Effector CD8-positive, alpha-beta T cell (primary cell): Measurements from ENCODE around the gene NEAT1.

ENCODE experiments used
- DNase-seq: peaks from one replicate; lab custom pipeline; 2025; lab: John Stamatoyannopoulos, UW

The NEAT1 gene

GRCh38 chr11:65421794-65422632 lies 585 bp upstream of the NEAT1 start:
- DNase-seq: peak; percentile 85

GRCh38 chr11:65423516-65424204 lies 1.1 kb downstream of the NEAT1 start:
- no peak for DNase-seq

- DNase-seq: peak; percentile 48
Observed at GRCh38 chr11:65424205-65425104, 1.9 kb downstream of the NEAT1 start.

- peak; percentile 74 for DNase-seq
Observed at GRCh38 chr11:65425105-65425970, 2.7 kb downstream of the NEAT1 start.

DNA sequence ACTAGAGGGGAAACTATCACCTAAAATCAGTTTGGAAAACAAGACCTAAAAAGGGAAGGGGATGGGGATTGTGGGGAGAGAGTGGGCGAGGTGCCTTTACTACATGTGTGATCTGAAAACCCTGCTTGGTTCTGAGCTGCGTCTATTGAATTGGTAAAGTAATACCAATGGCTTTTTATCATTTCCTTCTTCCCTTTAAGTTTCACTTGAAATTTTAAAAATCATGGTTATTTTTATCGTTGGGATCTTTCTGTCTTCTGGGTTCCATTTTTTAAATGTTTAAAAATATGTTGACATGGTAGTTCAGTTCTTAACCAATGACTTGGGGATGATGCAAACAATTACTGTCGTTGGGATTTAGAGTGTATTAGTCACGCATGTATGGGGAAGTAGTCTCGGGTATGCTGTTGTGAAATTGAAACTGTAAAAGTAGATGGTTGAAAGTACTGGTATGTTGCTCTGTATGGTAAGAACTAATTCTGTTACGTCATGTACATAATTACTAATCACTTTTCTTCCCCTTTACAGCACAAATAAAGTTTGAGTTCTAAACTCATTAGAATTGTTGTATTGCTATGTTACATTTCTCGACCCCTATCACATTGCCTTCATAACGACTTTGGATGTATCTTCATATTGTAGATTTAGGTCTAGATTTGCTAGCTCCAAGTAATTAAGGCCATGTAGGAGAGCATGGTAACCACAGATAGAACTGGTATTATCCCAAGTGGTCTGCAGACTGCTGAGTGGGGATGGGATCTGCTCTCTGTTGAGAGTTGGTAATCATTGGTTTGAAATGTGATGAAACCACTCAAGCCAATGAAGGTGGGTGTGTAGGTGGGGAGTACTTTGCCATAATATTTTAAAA lies 3.6 kb downstream of the NEAT1 start:
- no peak for DNase-seq

DNA sequence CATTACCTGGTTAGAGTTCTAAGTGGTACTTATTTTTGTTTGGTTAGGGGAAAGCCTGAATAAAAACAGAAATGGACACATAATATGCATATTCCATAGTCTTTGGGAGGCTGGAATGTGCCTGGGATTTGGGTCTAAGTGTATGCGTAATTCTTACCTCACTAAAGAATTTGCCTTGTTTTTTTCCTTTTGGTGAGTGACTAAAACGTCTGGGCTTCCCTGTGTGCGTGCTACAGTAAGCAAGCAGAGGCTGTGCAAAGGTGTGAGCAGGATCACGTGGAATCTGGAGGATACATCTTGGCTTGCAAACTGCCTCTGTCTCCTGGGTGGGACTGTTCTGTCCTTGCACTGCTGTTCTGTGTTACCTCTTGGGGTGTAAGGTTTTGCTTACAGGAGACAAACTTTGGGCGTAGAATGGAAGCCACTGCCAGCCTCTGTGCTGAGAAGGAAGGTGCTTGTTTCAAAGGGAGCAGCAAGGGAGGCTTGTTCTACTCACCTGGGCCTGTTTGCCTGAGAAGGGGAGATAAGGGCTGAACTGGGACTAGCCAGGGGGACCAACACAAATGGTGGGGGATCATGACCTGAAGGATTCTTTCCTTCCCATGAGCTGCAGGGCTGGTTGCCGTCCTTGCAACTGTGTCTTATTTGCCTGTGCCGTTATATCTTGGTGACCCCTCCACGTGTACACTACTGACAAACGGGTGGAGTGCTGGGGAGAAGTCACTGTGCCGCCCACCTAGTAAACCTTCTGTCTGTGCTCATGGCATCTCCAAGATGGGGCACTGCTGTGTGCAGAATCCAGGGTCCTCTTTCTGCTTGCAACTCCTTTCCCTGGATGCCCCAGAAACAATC lies 4.5 kb downstream of the NEAT1 start:
- no peak for DNase-seq

DNA sequence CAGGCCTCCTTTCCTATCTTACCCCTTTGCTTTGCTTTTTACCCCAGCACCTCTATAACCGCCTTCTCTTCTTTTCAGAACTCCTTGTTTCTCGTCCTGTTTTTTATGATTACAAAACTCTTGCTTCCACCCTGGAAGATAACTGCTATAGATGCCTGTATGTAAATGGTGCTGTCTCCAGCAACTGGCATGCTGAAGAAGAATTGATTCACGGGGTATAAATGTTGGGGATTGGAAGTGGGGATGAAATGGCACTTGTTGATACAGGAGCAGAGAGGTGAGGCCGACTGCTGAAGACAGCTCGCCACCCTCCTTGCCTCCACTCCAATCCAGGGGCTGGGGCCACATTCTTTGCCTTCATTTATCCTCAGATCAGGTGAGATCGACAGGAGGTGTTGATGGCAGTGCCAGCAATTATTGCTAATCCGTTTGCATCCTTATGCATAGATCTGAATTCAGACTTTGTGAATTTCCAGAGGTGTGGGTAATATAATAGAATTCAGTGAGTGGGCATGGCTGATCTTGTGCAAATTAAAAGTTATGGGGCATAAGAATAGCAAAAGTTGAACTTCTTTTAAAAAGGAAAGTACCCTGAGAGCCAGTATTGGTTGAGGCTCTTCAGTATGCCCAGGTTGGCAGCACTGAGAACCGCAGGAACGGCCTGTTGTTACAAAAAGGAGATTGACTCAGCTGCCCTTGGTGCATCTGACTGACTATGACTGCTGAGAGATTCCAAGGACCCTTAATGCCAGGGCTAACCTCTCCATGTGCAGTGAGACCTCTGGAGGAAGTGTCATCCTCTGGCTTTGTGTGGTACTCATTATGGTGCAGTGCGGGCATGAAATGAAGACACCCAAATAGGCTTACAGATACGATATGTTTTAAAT lies 5.3 kb downstream of the NEAT1 start:
- DNase-seq: no peak

DNA sequence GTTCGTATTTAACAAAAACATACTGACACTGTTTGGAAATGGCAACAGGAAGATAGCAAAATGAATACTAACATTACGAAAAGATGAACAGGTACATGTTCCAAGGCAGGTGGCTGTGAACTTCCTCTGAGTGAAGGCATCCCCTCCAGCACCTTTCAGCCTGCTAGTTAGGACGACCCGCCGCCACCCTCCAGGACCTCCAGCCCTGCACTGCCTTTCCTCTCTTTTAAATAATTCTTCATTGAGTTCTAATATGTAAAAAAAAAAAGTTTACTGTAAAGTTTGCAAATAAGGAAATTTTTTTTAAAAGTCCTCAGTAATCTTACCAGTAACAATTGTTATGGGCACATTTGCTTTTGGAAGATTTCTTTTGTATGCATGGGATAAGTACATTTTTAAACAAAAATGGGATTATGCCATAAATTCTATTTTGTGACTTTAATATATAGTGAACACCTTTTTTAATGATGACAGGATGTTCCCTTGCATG lies 6.0 kb downstream of the NEAT1 start:
- DNase-seq: no peak

GRCh38 chr11:65429068-65429681 lies 6.6 kb downstream of the NEAT1 start:
- no peak for DNase-seq

DNA sequence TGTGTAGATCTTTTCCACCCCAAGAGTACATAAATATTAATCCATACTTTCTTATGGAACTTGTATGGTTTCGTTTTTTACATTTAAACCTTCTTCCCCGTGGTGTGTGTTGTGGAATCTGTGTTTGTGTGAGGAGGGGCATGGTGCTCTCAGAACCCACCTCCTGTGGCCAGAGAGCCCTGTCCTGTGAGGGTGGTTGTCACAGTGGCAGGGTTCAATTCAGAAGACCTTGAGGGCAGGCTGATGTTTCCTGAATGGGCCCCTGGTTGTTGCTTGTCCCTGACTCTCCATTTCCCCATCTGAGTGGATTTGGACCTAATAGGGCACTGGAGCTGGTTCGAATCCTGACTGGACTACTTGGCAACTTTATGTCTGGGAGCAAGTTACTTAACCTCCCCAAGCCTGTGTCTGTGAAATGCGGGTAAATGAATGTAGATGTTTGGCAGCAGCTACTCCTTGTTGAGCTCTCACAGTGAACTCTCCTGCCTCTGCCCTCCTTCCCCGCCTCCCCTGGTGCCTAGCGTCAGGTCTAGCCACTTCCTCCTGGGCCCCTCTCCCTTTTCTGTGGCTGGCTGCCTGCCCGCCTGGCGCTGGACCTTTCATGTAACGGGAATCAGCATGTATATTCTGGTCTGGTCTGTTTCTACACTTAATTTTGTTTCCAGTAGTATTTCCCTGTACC lies 7.3 kb downstream of the NEAT1 start:
- peak; percentile 21 for DNase-seq

DNA sequence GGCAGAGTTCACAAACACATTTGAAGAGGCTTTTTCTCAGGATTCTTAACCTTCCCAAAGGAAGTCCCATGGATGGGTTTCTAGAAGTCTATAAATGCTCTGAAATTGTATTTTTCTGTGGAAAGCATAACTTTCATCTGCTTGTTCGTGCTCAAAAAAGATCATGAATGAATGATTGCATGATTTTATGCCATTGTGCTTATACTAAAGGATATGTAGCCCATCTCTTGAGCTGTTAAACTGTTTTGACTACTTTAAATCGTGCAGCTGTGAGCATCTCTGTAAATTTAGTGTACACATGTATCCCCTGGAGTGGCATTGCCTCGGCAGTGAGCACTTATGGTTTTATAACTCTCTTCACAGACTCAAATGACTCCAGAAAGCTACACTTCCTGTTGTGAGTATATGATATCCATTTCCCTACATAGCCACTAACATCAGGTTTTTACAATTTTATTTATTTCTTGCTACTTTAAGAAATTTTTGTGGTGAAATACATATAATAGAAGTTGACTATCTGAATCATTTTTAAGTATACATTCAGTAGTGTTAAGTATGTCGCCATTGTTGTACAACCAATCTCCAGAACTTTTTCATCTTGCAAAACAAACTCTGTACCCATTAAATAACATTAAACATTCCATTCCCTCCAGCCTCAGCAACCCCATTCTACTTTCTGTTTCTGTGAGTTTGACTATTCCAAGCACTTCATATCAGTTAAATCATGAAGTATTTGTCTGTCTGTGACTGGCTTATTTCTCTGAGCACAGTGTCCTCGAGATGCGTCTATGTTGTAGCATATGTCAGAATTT lies 8.0 kb downstream of the NEAT1 start:
- DNase-seq: no peak

DNA sequence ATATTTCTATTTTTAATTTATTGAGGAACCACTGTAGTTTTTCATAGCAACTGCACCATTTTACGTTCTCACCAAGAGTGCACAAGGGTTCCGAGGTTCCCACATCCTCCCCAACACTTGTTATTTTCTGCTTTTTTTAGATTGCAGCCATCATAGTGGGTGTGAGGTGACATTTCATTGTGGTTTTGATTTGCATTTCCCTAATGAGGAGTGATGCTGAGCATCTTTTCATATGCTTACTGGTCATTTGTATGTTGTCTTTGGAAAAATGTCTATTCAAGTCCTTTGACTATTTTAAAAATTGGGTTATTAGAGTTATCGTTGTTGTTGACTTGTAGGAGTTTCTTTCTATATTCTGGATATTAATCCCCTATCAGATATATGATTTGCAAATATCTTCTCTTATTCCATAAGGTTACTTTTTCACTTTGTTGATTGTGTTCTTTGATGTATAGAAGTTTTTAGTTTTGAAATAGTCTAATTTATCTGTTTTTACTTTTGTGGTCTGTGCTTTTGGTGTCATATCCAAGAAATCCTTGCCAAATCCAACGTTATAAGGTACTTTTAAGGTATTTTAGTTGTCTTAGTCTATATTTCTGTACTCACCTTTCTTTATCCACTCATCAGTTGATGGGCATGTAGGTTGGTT lies 9.0 kb downstream of the NEAT1 start:
- DNase-seq: no peak

GRCh38 chr11:65432100-65432650 lies 9.6 kb downstream of the NEAT1 start:
- DNase-seq: no peak

DNA sequence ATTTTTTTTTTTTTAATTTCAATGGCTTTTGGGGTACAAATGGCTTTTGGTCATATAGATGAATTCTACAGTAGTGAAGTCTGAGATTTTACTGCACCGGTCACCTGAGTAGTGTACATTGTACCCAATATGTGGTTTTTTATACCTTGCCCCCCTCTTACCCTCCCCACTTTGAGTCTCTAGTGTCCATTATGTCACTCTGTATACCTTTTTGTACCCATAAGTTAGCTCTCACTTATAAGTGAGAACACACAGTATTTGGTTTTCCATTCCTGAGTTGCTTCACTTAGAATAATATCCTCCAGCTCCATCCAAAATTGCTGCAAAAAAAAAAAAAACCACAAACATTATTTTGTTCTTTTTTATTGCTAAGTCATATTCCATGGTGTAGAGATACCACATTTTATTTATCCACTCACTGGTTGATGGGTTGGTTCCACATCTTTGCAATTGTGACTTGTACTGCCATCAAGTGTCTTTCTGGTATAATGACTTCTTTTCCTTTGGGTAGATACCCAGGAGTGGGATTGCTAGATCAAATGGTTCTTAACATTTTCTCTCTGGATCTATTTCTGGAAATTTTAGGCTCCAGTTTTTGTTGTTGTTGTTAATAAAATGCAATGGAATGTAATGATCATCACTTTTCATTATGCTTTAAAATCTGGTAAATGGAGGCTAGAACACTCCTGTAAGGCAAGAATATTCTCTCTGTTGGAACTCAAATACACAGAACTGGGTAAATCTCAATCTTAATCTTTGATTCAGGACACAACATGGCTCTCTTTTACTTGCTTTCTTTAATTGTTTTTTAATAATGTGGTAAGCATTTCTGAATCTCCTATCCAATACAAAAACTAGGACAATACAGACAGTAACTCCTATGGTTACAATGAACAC lies 10.3 kb downstream of the NEAT1 start:
- no peak for DNase-seq
